GM23338 (cell line): Measurements from ENCODE around the gene DIAPH1. TPM values are rescaled to one million over a fixed set of nuclear protein-coding genes. Genes with fewer than 3 reads are reported as not detected.

Experiments used
- ATAC-seq: fragments of 200-7000 bp; cut with Tn5 transposase; 3 replicates; pipeline ENCODE4 v1.9.1; 2020
- DNase-seq: peaks from one replicate; pipeline ENCODE4 v3.0.0-alpha.2; 2015; ENCODE audit warnings: low spot score
- H2AFZ ChIP-seq: fragments of 200-600 bp; sonication (generic); 2 replicates; pipeline ENCODE4 v1.8.0; 2016; ENCODE audit warnings: antibody characterized with exemption, mild to moderate bottlenecking, moderate library complexity
- H3F3A ChIP-seq: fragments of 200-600 bp; sonication (generic); replicated peaks from 2 replicates; pipeline ENCODE4 v1.8.0; 2017; ENCODE audit warnings: antibody characterized with exemption, mixed run types, low read depth
- H3K27ac ChIP-seq: fragments of 200-600 bp; sonication (generic); 2 replicates; pipeline ENCODE4 v1.6.1; 2016; ENCODE audit warnings: low read depth
- H3K27me3 ChIP-seq: fragments of 200-600 bp; sonication (generic); 2 replicates; pipeline ENCODE4 v1.8.0; 2016; ENCODE audit warnings: mild to moderate bottlenecking, mixed run types, moderate library complexity; ENCODE audit not compliant: insufficient read depth
- H3K36me3 ChIP-seq: fragments of 200-600 bp; sonication (generic); 2 replicates; pipeline ENCODE4 v1.8.0; 2016; ENCODE audit warnings: mild to moderate bottlenecking; ENCODE audit not compliant: insufficient read depth
- H3K4me1 ChIP-seq: fragments of 200-600 bp; sonication (generic); 2 replicates; pipeline ENCODE4 v1.8.0; 2016; ENCODE audit warnings: mild to moderate bottlenecking, moderate library complexity; ENCODE audit not compliant: insufficient read depth
- H3K4me2 ChIP-seq: fragments of 200-600 bp; sonication (generic); 2 replicates; pipeline ENCODE4 v1.7.1; 2017; ENCODE audit warnings: mixed run types
- H3K4me3 ChIP-seq: fragments of 200-600 bp; sonication (generic); 2 replicates; pipeline ENCODE4 v1.6.1; 2016; ENCODE audit warnings: mixed run types
- H3K79me2 ChIP-seq: fragments of 200-600 bp; sonication (generic); replicated peaks from 2 replicates; pipeline ENCODE4 v1.8.0; 2017; ENCODE audit warnings: mild to moderate bottlenecking; ENCODE audit not compliant: insufficient read depth
- H3K9me2 ChIP-seq: fragments of 200-600 bp; sonication (generic); 2 replicates; pipeline ENCODE4 v1.8.0; 2017; ENCODE audit not compliant: insufficient read depth
- H4K20me1 ChIP-seq: fragments of 200-600 bp; sonication (generic); replicated peaks from 2 replicates; pipeline ENCODE4 v1.8.0; 2017; ENCODE audit warnings: mild to moderate bottlenecking; ENCODE audit not compliant: insufficient read depth
- H3K27ac Mint-ChIP-seq: 2 replicates; pipeline ENCODE4 v1.8.0; 2020; ENCODE audit warnings: inconsistent platforms, mild to moderate bottlenecking, moderate library complexity, mixed read lengths
- H3K27me3 Mint-ChIP-seq: 3 replicates; pipeline ENCODE4 v1.8.0; 2022; ENCODE audit warnings: low read depth, mild to moderate bottlenecking, moderate library complexity, mixed read lengths, inconsistent platforms; ENCODE audit not compliant: insufficient read depth, poor library complexity
- H3K36me3 Mint-ChIP-seq: 3 replicates; pipeline ENCODE4 v1.8.0; 2021; ENCODE audit warnings: low read depth, mild to moderate bottlenecking, inconsistent platforms, moderate library complexity, mixed read lengths
- H3K4me1 Mint-ChIP-seq: 3 replicates; pipeline ENCODE4 v1.8.0; 2020; ENCODE audit warnings: mild to moderate bottlenecking, inconsistent platforms, mixed read lengths
- H3K4me3 Mint-ChIP-seq: 3 replicates; pipeline ENCODE4 v1.8.0; 2021; ENCODE audit warnings: moderate library complexity, mild to moderate bottlenecking, inconsistent platforms, mixed read lengths
- H3K9me3 Mint-ChIP-seq: 3 replicates; pipeline ENCODE4 v1.8.0; 2020; ENCODE audit warnings: moderate library complexity, mild to moderate bottlenecking, inconsistent platforms, mixed read lengths
- CREB1 ChIP-seq: fragments of 250-450 bp; sonication (Bioruptor Pico); IDR thresholded peaks from 2 replicates; pipeline ENCODE4 v1.5.0; 2020; ENCODE audit warnings: low read depth, mild to moderate bottlenecking, moderate library complexity
- CTCF ChIP-seq, 2 experiments: fragments of 200-600 bp in 1 of 2; sonication (generic) in 1 of 2; conservative IDR thresholded peaks; 2 replicates each; pipeline versions ENCODE4 v1.5.1 to v1.6.1; 2016 to 2017; ENCODE audit warnings: antibody characterized with exemption in 2 of 2, low read depth in 2 of 2, mild to moderate bottlenecking in 2 of 2, moderate library complexity in 1 of 2
- ETS1 ChIP-seq: IDR thresholded peaks from 2 replicates; pipeline ENCODE4 v1.6.1; 2016; ENCODE audit warnings: antibody characterized with exemption
- EZH2 ChIP-seq: fragments of 200-600 bp; sonication (generic); IDR thresholded peaks from one replicate; pipeline ENCODE4 v1.8.0; 2017; ENCODE audit warnings: antibody characterized with exemption, mild to moderate bottlenecking, low read depth; ENCODE audit not compliant: unreplicated experiment
- EZH2phosphoT487 ChIP-seq: fragments of 200-600 bp; sonication (generic); IDR thresholded peaks from one replicate; pipeline ENCODE4 v1.8.1; 2018; ENCODE audit warnings: antibody characterized with exemption; ENCODE audit not compliant: unreplicated experiment
- JUNB ChIP-seq: IDR thresholded peaks from one replicate; pipeline ENCODE4 v1.6.1; 2016; ENCODE audit warnings: antibody characterized with exemption; ENCODE audit not compliant: unreplicated experiment
- NANOG ChIP-seq: IDR thresholded peaks from 2 replicates; pipeline ENCODE4 v1.6.1; 2016; ENCODE audit warnings: antibody characterized with exemption, borderline replicate concordance
- POLR2AphosphoS5 ChIP-seq: IDR thresholded peaks from 2 replicates; pipeline ENCODE4 v1.6.1; 2016; ENCODE audit warnings: antibody characterized with exemption, low read depth
- REST ChIP-seq: IDR thresholded peaks from one replicate; pipeline ENCODE4 v1.6.1; 2018; ENCODE audit warnings: antibody characterized with exemption; ENCODE audit not compliant: unreplicated experiment
- ZNF114 ChIP-seq: fragments of 250-450 bp; sonication (Bioruptor Pico); IDR thresholded peaks from 2 replicates; pipeline ENCODE4 v1.5.0; 2020; ENCODE audit warnings: mild to moderate bottlenecking, moderate library complexity
- ZNF331 ChIP-seq: fragments of 250-450 bp; sonication (Bioruptor Pico); IDR thresholded peaks from 2 replicates; pipeline ENCODE4 v1.5.0; 2020; ENCODE audit warnings: low read depth, mild to moderate bottlenecking, moderate library complexity
- ZNF462 ChIP-seq: fragments of 250-450 bp; sonication (Bioruptor Pico); IDR thresholded peaks from 2 replicates; pipeline ENCODE4 v1.5.0; 2020; ENCODE audit warnings: mild to moderate bottlenecking, moderate library complexity
- polyA plus RNA-seq: library from polyadenylated mRNA; unstranded; fragments of >200 nt; fragmentation: Nextera tagmentation; extraction: Ambion mirVana; gene quantifications from 2 replicates; pipeline ENCODE4 v1.2.1, GENCODE V29; 2016
- total RNA-seq: library from RNA; depleted of rRNA; stranded (reverse); fragments of >200 nt; shearing (Covaris generic); gene quantifications from 2 replicates; pipeline ENCODE4 v1.2.3, GENCODE V29; 2014

Gene DIAPH1
- total and polyA plus RNA-seq, 2 experiments from 2014 or later, result 42.9 to 104 TPM

GRCh38 chr5:141615991-141616720, 2.6 kb downstream of the DIAPH1 start:
- Histone ChIP-seq H3F3A (peaks cover 10% of the 10 kb centered on the region; the same call in 1 of the 2 replicates), H3K4me3 (peak overlapping the region; percentile 72; the same call in 1 of the 2 replicates), H3K4me1 (peaks cover 44% of the 10 kb centered on the region), H3K4me2 (peak overlapping the region; percentile 80), H3K9me2 (no peaks in the 10 kb centered on the region), H3K79me2 (peaks cover 69% of the 10 kb centered on the region), H3K27ac (0 out of 2 replicates have a peak overlapping the region, but pooled peaks have one; percentile 30), H4K20me1 (peaks cover 21% of the 10 kb centered on the region), H3K36me3 (peaks cover 5% of the 10 kb centered on the region; the same call in 1 of the 2 replicates), H2AFZ (no peak overlapping the region), H3K27me3 (no peaks in the 10 kb centered on the region)
- Mint-ChIP-seq H3K9me3 (no peaks in the 10 kb centered on the region), H3K27ac (peak overlapping the region; percentile 60; the same call in 1 of the 2 replicates), H3K4me3 (peak overlapping the region; percentile 98), H3K27me3 (peaks cover 5% of the 10 kb centered on the region), H3K4me1 (peaks cover 47% of the 10 kb centered on the region), H3K36me3 (peaks cover 15% of the 10 kb centered on the region)
- no peak for TF ChIP-seq CTCF (conservative IDR thresholded peaks at IDR 0.05; ENCODE audit: low read depth in 2 of 2)
- no peak for TF ChIP-seq JUNB
- TF ChIP-seq REST, result no peak
- no peak for TF ChIP-seq CREB1
- TF ChIP-seq ETS1, result no peak
- no peak for TF ChIP-seq NANOG
- no peak for TF ChIP-seq EZH2
- no peak for TF ChIP-seq EZH2phosphoT487
- no peak for TF ChIP-seq ZNF331
- no peak for TF ChIP-seq ZNF462 (CRISPR knock-in tag)
- TF ChIP-seq POLR2AphosphoS5, result no peak
- TF ChIP-seq ZNF114 (CRISPR knock-in tag), result no peak
- ATAC-seq (no peak), DNase-seq (no peak)
